HG03066 (cell line): ENCODE measurements around the gene ARMH3.
A peak's percentile ranks its signal among the peaks of the same experiment; 100 is the strongest.

ENCODE experiments used
- ATAC-seq: cut with Tn5 transposase; IDR thresholded peaks from one replicate; pipeline ENCODE4 v1.9.1; 2021; ENCODE audit warnings: low read depth; ENCODE audit not compliant: unreplicated experiment

Gene ARMH3

GRCh38 chr10:101838416-101838970 lies 217.5 kb downstream of the ARMH3 start:
- no peak for ATAC-seq

GRCh38 chr10:101837748-101838147 lies 218.2 kb downstream of the ARMH3 start:
- ATAC-seq = no peak

- no peak for ATAC-seq
Measured at GRCh38 chr10:101835362-101835761, 220.6 kb downstream of the ARMH3 start.

GRCh38 chr10:101834341-101834740 lies 221.6 kb downstream of the ARMH3 start:
- ATAC-seq = no peak

GRCh38 chr10:101833466-101833865 lies 222.5 kb downstream of the ARMH3 start:
- ATAC-seq = no peak

GRCh38 chr10:101832325-101832771 lies 223.6 kb downstream of the ARMH3 start:
- no peak for ATAC-seq

GRCh38 chr10:101831169-101831811 lies 224.7 kb downstream of the ARMH3 start:
- ATAC-seq = no peak

- peak; percentile 74 for ATAC-seq
Measured at GRCh38 chr10:101830322-101831168, 225.4 kb downstream of the ARMH3 start.

DNA sequence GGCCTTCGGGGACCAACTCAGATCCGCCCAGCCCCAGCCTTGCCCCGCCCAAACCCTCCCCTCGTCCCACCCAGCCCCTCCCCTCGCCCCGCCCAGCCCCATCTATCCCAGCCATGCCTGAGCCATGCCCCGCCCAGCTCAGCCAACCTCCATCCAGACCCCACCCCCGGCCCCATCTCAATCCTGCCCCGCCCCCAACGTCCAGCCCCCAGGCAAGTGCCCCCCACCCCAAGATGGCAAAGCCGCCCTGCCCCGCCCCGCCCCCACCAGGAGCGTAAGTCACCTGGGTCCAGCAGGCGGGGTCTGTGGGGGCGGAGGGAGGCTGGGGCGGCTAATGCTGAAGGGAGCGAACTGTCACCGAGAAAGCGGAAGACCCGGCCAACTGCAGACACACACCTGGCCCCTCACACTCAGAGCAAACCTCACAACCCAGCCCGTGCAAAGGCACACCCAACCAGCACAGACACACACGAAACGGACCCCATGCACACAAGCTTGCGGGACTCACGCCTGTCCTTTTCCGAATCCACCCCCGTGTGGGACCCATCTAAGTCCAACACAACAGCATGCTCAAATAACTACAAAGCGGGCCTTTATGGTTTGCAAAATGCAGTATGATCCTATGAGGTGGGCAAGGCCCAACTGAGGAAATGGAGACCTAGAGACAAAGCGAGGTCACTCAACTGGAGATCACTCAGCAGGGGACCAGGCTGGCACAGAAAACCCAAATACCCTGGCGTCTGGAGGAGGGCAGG lies 226.2 kb downstream of the ARMH3 start:
- peak; percentile 11 for ATAC-seq

DNA sequence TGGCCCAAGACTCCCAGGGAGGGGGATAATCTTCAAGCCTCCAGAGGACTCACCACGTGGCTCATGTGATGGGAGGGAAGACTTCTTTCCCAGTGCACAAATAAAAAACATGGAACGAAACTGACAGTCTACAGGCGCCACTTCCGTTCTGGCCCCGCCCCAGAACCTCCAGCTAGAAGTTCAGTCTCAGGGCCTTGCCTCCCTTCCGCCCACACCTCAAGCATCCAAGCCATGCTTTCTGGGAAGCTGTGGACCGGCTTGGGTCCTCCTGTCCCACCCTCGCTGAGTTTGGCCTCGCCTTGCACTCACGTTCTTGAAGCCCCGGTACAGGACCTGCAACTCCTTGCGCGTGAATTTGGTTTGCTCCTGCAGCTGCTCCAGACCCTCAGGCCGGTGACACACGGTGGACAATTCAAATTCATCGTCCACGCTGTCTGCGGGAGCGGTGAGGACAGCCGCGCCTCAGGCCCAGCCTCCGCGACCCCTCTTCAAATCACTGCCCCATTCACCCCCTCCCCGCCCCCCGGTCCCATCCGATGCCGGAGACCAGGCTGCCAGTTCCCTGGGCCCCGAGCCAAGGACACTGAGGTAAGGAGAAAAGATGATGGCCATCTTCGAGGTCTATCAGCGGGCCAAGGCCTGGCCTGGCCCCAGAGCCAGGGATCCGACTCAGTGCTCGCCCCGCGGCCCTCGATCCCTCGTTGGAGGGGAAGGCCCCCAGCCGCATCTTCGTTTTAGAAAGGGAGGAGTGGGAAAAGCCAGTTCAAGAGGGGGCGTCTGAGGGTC lies 227.0 kb downstream of the ARMH3 start:
- ATAC-seq = no peak

DNA sequence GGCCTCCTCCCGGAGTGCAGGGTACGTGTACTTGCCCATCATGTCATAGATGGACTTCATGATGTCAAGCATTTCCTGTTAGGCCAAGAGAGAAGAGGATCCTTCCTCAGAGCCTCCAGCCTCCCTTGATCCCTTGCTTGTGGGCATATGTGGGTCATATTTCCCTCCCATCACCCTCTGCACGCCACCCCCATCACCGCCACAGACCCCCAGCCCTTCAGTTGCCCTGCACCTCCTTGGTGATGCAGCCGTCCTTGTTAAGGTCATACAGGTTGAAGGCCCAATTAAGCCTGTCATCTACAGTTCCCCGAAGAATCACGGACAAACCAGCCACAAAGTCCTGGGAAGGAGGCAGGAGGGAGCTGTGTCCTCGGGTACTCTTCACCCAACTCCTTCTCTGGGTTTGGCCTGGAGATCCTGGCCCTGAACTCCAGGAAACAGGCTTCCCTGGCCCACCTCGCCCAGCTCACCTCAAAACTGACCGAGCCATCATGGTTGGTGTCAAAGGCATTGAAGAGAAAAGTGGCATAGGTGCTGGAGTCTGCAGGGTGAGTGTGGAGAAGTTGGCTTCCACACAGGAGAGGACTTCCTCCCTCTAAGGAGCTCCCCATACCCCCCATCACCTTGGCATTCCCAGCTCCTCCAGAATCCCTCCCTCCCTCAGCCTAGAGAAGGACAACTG lies 227.9 kb downstream of the ARMH3 start:
- ATAC-seq = no peak

GRCh38 chr10:101826852-101827434 lies 229.0 kb downstream of the ARMH3 start:
- no peak for ATAC-seq

GRCh38 chr10:101824736-101825135 lies 231.2 kb downstream of the ARMH3 start:
- ATAC-seq = no peak

DNA sequence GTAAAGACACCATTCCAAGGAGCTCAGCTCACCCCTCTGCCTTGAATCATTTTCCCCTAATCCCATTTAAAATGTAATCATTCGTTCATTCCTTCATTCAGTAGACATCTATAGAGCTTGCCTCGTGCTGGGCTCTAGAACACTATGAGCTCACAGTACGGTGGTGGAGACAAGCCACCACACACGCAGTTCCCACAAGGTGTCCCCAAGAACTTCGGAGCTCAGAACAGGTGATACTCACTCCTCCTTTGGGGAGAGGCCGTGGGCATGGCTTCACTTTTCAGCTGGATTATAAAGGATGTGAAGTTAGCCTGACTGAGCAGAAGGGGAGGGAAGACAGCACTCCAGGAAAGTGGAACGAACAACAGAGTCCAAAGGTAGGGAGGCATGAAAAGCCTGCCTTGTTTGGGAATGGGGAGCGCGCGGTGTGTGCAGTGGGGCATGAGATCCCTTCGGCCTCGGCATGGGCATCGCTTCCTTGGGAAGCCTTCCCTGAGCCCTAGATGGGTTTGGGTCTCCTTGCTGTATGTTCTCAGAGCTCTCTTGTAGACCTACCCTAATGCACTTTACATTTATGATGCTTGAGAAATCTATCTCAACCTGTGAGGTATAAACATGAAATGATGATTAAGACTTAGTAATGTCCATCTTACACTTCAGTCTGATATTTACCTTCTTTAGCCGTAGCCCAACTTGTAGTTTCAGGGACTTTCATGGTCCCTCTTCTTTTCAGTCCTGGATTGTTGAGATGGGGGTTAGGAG lies 236.9 kb downstream of the ARMH3 start:
- ATAC-seq = peak; percentile 22

GRCh38 chr10:101818119-101818871 lies 237.7 kb downstream of the ARMH3 start, which contains the start of gene OGA:
Gene OGA (minus strand): TSS chr10:101818444. CDS start chr10:101818022, 422 bp downstream.
- peak; percentile 87 for ATAC-seq

DNA sequence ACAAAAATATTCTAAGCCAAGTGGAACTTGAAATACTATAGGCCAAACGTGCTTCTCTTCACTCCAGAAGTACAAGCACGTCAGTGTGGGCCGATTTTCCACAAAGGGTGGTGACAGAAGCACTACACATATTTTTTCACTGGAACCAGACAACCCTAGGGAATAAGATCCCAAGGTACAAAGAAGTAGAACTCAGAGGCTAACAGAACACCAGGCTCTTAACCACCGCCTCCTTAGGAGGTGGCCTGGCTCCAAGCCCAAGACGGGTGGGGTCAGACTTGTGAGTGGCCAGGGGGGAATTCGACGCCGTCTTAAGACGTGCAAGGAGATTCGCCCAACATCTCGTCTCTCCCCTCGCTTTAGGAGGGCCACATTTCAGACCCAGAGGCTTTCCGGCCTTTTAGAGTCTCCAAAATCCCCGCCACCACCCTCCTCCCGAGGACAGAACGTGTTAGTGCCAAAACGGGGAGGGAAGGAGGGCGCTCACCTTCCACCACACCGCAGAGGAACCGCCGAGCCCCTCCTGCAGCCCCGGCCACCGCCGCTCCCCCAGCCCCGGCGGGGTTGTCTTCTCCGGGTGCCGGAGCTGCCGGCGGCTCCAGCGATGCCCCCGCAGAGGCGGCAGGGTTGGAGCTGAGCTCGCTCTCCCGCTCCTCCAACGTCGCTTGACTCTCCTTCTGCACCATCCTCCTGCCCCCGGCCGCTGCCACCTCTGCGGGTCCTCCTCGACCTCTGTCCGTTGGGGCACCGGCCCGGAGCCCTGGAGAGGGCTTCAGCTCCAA lies 238.4 kb downstream of the ARMH3 start:
- ATAC-seq = peak; percentile 7

GRCh38 chr10:101816913-101817336 lies 239.0 kb downstream of the ARMH3 start:
- no peak for ATAC-seq
